Non-pigmented ciliary epithelial cell (primary cell): Measurements from ENCODE around the gene TWSG1.

ENCODE experiments used
- DNase-seq: peaks from one replicate; pipeline ENCODE4 v3.0.0-alpha.2; 2010; ENCODE audit warnings: low read depth

Gene TWSG1

DNA sequence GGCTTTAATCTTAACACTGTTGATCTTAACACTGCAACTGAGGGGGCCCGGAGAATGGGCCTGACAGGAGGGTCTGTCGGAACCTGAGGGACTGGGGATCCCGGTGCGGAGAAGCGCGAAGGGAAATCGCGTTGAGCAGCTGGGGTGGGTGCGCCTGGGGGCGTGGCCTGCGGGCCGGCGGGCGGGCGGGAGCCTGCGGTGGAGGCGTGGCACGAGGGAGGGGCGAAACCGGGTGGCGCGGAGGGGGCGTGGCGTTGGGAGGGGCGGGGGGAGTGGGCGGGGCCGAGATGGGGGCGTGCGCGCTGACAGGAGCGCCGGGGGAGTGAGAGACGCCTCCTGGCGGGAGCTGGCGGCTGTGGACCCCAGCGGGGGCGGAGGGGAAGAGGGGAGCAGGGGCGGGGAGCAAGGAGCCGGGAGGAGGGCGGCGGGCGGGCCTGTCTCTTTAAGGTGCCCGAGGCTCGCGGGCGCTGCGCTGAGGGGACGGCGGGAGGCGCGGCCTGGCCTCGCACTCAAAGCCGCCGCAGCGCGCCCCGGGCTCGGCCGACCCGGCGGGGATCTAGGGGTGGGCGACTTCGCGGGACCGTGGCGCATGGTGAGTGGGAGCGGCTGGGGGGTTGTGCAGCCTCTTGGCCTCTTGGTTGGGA is at the start of gene TWSG1:
Gene TWSG1, plus strand, starts transcription at position 445 of the 644 bp plus-strand sequence. CDS start 2,457 bp downstream, outside the sequence.
- no peak for DNase-seq

DNA sequence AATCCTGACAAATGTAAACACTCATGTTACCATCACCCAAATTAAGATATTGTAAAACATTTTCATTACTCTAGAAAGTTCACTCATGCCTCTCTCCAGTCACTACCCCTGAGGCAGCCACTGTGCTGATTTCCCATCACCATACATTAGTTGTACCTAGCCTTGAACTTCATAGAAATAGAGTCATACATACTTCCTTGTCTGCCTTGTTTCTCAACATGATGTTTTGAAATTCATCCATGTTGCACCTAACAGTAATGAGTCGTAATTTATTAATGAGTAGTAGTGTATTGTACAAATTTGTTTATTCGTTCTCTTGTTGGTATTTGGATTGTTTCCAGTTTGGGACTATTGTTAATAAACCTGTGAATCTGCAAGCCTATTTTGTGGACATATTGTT is 49.0 kb upstream of the TWSG1 start:
- no peak for DNase-seq

DNA sequence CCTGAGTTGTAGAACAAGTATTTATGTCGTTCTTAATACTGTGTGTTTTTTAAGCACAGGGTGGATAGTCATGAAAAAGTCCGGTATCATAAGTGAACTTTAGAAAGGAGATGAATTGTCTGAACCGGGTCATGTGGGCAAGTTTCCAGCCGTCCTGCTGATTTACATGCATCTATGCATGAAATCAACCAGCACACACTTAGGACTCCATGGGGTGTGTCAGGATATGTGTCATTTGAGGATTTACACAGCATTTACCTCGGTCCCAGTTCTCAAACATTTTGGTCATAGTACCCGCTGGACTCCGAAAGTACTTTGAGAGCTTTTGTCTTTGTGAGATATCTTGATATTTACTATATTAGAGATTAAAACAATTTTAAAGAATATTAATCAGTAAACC is 47.5 kb upstream of the TWSG1 start:
- DNase-seq = no peak

DNA sequence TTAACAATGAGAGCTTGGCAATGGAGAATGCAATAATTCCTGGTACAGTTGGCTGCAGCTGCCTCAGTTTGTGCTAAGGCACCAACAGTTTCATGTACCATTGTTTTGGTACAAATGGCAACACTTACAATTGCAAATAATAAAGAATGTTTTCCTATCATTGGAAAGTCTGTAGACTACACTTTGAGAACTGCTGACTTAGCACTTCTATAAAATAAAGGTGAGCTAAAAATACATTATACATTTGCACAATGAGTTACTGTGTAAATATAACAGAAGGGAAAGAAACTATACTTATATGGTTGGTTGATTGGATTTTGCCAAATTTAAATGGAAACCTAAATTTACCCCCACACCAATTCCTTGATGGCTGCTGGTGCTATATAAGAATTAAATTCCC is 44.9 kb upstream of the TWSG1 start:
- no peak for DNase-seq

DNA sequence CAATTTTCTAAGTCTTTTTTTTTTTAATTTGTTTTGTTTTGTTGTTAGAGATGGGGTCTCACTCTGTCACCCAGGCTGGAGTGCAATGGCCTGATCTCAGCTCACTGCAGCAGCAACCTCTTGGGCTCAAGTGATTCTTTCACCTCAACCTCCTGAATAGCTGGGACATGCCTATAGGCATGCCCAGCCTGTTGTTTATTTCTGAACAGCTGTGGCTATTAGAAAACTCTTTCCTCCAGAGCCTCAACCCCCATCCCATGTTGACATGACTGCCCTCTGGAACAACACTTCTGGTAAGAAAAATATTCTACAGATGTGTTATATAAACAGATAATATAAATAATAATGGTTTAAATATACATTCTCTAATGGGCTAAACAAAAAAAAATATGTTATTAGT is 44.4 kb upstream of the TWSG1 start:
- DNase-seq = no peak

DNA sequence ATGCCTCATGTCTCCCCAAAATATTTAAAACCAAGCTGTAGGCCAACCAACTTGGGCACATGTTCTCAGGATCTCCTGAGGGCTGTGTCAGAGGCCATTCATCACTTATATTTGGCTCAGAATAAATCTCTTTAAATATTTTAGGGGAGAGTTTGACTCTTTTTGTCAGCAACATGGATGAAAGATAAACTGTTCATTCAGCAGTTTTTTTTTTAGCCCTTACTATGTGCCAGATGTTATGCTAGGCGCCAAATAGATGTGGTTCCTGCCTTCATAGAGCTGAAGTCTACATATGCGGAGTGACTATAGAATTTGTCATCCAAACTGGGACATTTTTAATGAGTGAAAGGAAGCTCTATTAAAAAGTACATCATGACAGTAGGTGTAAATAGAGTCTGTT is 42.5 kb upstream of the TWSG1 start:
- no peak for DNase-seq

DNA sequence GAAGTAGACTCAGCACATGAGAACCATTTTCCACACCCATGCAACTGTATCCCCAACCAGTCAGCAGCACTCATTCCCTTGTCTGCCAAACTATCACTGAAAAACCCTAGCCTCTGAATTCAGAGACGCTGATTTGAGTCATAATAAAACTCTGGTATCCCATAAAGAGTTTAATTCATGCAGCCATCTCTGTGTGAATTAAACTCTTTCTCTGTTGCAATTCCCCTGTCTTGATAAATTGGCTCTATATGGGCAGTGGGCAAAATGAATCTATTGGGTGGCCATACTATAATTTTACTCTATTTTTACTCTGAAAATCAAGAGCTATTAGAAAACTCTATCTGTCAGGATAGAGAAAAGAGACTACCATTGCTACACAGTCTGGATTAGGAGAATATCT is 40.6 kb upstream of the TWSG1 start:
- no peak for DNase-seq

DNA sequence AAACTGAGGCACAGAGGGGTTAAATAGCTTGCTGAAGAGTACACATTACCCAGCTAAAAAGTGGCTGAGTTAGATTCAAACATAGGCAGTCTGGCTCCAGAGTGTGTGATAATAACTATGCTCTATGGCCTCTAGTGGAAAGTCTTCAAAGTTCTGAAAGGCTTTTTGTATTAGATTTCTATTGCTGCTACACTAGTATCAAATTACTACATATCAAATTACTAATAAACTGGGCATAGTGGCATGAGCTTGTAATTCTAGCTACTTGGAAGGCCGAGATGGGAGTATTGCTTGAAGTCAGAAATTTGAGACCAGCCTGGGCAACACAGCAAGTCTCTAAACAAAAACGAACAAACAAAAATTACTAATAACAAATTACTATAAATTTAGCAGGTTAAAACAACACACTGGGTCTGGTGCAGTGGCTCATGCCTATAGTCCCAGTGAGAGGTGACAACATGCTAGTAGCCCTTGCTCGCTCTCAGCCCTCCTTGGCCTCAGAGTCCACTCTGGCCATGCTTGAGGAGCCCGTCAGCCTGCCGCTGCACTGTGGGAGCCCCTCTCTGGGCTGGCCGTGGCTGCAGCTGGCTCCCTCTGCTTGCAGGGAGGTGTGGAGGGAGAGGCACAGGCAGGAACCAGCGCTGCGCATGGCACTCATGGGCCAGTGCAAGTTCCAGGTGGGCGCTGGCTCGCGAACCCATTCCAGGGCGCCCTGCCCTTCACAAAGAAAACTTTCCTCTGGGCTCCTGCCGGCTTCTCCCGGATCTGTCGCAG is 38.2 kb upstream of the TWSG1 start:
- no peak for DNase-seq

DNA sequence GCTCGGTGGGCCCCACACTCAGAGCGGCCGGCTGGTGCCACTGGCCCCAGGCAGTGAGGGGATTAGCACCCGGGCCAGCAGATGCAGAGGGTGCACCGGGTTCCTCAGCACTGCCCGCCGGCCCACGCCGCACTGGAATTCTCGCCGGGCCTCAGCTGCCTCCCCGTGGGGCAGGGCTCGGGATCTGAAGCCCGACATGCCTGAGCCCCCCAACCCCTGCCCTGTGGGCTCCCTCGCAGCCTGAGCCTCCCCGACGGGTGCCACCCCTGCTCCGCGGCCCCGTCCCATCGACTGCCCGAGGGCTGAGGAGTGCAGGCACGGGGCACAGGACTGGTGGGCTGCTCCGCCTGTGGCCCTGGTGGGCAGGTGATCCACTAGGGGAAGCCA is 37.6 kb upstream of the TWSG1 start:
- no peak for DNase-seq

DNA sequence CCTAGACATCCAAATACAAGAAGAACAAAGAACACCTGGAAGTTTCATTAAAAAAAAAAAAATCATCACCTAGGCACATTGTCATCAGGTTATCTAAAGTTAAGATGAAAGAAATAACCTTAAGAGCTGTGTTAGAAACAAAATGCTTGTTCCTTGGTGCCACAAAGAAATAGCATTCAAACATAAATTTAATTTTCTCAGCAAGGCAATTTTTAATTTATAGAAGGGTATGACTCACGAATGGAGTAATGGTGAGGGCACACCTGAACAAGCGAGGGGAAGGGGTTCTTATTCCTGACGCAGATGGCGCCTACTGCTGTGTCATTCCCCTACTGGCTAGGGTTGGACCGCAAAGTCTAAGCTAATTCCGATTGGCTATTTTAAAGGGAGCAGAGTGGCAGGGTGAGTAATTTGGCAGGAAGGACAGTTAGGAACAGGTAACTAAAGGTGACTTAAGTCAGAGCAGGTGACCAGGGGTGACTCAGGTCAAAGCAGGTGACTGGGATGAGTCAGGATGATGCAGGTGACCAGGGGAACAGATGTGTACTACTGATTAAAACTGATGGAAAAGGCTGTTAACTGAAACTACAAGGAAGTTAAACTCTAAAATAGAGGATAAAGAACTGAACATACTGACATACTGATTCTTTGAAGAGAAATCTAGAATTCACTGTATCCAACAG is 30.0 kb upstream of the TWSG1 start:
- no peak for DNase-seq

DNA sequence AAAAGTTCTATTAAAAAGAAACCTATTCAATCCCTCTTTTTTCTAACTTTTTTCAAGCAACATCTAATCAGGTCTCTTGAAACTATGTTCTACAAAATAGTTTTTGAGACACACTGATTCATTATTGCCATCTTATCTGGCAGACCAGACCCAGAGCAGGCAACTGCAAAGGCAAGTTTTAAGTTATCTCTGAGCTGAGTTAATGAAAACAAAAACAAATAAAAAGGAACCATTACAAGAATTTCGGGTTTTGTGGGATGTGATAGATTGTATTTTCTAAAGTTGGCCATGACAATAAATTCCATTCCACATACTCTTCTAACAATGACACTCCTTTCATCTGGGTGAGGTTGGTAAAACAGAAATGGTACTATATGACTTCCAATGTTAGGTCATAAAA is 15.2 kb upstream of the TWSG1 start:
- DNase-seq = no peak

DNA sequence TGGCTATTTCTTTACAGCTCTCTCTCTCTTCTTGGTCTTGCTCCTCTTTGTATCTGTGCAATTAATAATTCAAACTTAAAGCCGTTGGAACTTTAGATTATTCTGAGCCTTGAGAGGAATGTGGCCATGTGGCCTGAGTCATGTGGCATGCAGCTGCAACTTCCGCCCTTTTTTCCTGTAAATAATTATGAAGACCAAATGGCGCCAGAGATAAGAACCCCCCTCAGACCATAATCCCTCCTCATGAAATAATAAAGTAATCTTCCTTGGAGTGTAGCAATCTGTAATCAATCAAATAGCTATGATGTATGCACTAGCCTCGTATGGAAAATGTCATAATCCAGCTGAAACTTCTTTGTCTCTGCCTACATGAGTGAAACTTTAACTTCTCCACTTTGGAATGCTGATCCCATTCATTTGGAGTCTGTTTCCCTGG is 13.5 kb upstream of the TWSG1 start:
- no peak for DNase-seq

DNA sequence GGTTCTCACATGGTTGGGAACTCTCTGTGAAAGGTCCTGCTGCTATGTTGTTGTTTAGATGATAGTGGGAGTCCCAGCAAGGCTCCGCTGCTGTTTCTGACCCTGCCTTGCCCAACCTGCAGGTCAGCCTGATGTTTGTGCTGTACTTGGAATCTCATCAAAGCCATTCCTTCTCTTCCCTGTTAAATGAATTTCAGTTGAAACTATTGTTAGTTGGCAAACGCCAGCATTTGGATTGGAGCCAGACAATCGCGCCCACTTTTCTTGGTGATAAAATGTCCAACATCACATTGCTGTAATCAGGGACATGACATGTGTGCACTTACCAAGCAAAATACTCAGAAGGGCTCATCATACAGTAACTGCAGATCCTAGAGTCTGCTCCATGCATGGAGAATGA is 12.8 kb upstream of the TWSG1 start:
- DNase-seq = no peak

DNA sequence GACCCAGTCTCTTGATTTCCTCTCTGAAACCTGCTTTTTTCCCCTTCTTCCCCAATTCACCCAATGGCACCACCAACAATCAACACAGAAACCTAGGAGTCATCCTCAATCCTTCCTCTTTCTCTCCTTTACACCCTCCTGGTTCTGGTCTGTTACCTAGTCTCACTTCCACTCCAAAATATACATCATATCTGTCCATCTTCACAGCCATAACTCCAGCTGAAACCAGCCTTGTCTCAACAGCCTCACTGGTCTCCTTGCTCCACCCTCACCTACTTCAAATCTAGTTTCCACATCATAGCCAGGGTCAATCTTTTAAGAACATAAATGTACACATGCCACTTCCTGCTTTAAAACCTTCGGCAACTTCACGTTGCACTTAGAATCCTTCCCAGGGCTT is 11.8 kb upstream of the TWSG1 start:
- DNase-seq = no peak

DNA sequence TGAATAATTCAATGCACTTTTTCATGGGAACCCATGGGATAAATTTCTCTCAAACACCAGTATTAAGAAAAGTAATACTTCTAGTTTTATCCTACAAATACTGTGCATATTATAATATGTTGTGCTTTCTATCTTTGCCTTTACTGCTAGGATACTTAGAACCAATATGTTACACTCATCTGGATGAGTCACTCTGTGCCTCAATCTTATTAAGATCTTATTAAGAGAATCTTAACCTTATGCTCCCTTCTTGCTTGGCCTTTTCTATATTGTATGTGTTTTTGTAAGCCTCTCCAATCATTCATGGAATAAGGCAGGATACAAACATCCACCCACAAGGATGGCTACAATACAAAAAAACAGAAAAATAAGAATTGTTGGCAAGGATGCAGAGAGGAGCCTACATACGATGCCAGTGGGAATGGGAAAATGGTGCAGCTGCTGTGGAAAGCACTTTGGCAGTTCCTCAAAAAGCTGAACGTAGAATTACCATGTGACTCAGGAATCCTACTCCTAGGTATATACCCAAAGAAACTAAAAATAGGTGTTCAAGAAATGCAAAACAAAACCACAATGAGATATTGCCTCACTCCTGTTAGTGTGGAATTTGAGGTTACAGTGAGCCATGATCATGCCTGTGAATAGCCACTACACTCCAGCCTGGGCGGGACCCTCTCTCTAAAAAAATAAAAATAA is 10.7 kb upstream of the TWSG1 start:
- DNase-seq = no peak

DNA sequence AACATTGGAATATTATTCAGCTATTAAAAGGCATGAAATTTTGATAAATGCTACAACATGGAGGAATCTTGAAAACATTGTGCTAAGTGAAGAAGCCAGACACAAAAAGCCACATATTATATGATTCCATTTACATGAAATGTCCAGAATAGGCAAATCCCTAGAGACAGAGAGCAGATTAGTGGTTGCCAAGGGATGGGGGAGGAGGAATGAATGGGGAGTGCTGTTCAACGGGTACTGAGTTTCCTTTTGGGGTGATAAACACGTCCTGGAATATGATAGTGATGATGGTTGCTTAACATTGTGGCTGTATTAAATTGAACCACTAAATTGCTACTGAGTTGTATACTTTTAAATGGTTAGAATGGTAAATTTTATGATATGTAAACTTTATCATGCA is 8.9 kb upstream of the TWSG1 start:
- no peak for DNase-seq

DNA sequence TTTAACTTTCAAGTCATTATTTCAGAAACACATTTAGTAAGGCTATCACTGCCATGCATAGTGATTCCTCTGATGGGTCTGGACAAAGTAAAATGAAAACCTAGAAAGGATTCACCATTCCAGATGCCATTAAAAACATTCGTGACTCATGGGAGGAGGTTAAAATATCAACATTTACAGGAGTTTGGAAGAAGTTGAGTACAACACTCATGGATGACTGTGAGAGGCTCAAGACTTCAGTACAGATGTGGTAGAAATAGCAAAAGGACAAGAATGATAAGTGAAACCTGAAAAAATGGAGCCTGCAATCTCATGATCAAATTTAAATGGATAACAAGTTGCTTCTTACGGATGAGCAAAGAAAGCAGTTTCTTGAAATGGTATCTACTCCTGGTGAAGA is 5.8 kb upstream of the TWSG1 start:
- no peak for DNase-seq

DNA sequence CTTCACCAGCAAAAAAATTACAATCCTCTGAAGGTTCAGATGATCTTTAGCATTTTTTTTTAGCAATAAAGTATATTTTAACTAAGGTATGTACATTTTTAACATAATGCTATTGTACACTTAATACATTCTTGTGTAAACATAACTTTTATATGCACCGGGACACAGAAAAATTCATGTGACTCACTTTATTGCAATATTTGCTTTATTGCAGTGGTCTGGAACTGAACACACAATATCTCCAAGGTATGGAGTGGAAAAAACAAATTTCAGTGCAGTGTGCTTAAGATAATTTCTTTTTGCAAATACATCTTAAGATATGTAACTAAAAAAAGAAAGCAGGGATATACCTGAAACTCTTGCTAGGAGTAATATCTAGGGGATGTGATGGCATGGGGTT is 5.1 kb upstream of the TWSG1 start:
- DNase-seq = no peak

DNA sequence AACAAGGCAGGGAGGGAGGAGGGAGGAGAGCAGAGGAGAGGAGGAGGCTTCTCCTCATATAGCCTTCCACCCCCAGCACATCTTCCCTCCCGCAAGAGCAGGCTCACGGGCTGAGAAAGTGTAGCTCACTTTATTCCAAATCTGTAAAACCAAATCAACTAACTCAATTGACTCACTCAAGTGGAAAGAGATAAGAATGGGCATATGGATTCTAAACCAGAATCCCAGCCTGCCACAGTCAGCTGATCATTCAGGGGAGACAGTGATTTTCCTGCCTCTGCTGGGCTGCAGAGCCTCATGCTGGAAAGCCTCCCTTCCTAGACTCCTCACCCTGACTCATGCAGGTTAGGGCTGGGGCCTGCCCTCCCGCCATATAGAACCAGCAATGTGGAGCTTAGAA is 4.2 kb upstream of the TWSG1 start:
- no peak for DNase-seq

DNA sequence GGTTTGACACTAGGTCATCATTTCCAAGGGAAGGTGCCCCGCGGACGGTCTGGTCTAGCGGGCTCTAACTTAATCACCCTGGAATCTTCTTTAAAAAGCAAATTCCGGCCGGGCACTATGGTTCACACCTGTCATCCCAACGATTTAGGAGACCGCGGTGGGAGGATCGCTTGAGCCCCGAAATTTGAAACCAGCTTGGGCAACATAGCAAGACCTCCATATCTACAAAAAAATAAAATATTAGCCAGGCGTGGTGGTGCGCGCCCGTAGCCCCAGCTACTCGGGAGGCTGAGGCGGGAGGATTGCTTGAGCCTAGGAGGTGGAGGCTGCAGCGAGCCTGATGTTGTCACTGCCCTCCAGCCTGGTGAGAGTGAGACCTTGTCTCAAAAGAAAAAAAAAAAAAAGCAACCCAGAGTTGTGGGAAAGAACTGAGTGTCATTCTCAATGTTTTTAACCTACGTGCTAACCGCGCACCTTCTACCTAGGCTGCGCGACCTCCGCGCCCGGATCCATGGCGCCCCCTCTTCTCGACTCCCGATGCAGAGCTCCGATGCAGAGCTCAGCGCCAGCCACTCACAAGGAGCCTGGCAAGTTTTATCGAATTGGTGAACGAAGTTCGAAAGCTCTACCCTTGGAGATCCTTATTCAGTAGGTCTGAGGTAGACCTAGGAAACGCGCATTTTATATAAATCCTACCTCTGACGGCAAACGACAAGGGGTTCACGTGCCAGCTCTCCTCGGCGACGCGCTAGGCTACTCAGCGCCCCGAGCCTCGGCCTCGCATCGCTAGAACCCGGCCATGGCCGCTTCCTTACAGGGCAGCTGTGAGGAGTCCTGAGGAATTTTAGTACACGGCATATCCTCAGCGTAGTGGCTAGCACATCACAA is 888 bp upstream of the TWSG1 start:
- DNase-seq = no peak

DNA sequence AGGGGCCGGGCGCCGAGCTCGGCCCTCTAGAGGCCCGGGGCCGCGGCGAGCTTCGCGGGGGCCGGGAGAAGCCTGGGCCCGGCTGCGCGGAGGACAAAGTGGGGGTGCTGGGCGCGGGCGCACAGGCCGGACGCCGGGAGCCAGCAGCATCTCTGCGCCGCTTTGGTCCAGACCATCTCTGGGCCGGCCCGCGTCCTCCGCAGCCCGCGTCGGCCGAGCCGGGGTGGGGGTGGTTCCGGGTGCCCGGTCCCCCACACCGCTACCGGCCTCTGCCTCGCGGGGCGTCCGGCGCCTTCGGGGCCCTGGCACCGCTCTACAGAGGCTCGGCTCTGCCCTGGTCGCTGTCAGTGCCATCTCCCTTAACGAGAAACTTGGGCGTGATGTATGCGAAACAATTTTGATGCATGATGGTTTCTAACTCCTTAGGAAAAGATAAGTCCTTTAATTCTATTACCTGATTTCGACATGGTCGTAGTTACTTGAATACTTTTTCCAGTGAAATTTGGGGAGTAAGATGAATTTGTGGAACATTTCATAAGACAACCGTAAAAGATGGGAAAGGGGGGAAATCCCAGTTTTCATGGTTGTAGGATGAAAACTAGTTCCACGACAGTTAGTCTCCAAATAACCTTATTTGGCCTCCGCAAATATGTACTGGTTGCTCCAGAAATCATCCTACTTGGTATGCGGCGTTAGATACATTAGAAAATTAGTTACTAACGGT is 562 bp downstream of the TWSG1 start:
- no peak for DNase-seq
